ENCODE measurements around the gene TULP4.

DNA sequence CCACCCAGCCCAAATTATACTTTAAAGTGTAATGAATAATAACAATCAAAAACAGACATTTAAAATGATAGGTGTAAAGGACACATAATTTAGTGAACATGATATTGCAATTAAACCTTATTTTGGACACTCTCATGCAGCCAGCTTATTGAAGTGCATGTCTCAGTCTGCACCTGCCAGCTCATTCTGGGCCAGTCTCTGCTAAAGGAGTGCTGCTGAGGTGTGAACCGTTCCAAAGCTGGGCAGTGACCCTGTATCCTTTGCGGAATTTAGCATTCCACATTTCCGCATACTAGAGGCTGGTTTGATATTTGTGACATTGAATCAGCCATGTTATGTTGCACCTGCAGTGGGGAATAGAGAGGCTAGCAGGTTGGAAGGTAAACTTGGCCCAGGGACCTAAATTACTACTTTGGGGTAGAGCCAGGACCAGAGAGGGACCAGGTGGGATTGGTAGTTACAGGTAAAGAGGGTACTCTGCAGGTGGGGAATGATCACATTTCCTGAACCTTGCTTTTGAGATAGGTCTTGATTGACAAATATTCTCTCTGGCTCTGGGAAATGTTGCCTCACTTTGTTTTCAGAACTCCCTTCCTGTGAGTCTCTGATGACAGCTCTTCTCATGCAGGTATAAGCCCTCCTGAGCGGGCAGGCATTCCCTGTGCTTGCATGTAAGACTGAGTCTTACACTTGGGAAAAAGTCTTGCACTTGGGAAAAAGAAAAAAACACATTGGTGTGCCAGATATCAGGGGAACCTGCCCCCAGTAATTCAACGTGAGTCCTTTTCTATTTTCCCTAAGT lies 26.2 kb downstream of the TULP4 start:
- TF ChIP-seq, protein P1, sequence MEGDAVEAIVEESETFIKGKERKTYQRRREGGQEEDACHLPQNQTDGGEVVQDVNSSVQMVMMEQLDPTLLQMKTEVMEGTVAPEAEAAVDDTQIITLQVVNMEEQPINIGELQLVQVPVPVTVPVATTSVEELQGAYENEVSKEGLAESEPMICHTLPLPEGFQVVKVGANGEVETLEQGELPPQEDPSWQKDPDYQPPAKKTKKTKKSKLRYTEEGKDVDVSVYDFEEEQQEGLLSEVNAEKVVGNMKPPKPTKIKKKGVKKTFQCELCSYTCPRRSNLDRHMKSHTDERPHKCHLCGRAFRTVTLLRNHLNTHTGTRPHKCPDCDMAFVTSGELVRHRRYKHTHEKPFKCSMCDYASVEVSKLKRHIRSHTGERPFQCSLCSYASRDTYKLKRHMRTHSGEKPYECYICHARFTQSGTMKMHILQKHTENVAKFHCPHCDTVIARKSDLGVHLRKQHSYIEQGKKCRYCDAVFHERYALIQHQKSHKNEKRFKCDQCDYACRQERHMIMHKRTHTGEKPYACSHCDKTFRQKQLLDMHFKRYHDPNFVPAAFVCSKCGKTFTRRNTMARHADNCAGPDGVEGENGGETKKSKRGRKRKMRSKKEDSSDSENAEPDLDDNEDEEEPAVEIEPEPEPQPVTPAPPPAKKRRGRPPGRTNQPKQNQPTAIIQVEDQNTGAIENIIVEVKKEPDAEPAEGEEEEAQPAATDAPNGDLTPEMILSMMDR (IDR thresholded peaks at IDR 0.05): no peak
- TF ChIP-seq ZFX (IDR thresholded peaks at IDR 0.05; ENCODE audit: borderline replicate concordance): no peak
